Activated CD8-positive, alpha-beta T cell treated with anti-CD3 and anti-CD28 coated beads for 36 hours (primary cell): ENCODE data around the gene PCSK9. TPM values are rescaled to one million over a fixed set of nuclear protein-coding genes. Genes with fewer than 3 reads are reported as not detected.

ENCODE experiments used
- ATAC-seq: fragments of 200-7000 bp; cut with Tn5 transposase; one replicate; pipeline ENCODE4 v1.10.0; 2021; ENCODE audit warnings: mild to moderate bottlenecking, moderate library complexity
- CTCF ChIA-PET: fragments of 350-600 bp; sonication (Branson Sonifier 250); formaldehyde crosslinking; loops from one replicate; lab custom pipeline; 2021; ENCODE audit warnings: antibody characterized with exemption; lab: Charles Lee
- POLR2A ChIA-PET: fragments of 350-600 bp; sonication (Branson Sonifier 250); formaldehyde crosslinking; loops from one replicate; lab custom pipeline; 2021; ENCODE audit warnings: antibody characterized with exemption; lab: Charles Lee
- DNase-seq: peaks from one replicate; pipeline ENCODE4 v3.0.0-alpha.2; 2020
- H3K27ac Mint-ChIP-seq: one replicate; pipeline ENCODE4 v1.8.0; 2021; ENCODE audit warnings: mild to moderate bottlenecking, mixed read lengths
- H3K27me3 Mint-ChIP-seq: one replicate; pipeline ENCODE4 v1.8.0; 2021; ENCODE audit warnings: mixed read lengths
- H3K36me3 Mint-ChIP-seq: one replicate; pipeline ENCODE4 v1.8.0; 2021; ENCODE audit warnings: low read depth, mixed read lengths
- H3K4me1 Mint-ChIP-seq: one replicate; pipeline ENCODE4 v1.8.0; 2021; ENCODE audit warnings: low read depth, mixed read lengths
- H3K4me3 Mint-ChIP-seq: one replicate; pipeline ENCODE4 v1.8.0; 2021; ENCODE audit warnings: mild to moderate bottlenecking, moderate library complexity, mixed read lengths
- H3K9me3 Mint-ChIP-seq: one replicate; pipeline ENCODE4 v1.8.0; 2021; ENCODE audit warnings: mixed read lengths
- intact Hi-C: fragments of 100-400 bp; cut with micrococcal nuclease; formaldehyde crosslinking; loops from one replicate; pipeline ENCODE4 v1.10.0; 2022
- total RNA-seq, 2 experiments: library from RNA; stranded (reverse); gene quantifications; one replicate each; pipeline ENCODE4 v1.2.3, GENCODE V29; 2021
- TF ChIP-seq, protein P1 (sequence below): fragments of 200-600 bp; IDR thresholded peaks from one replicate; pipeline ENCODE4 v1.8.0; 2022; ENCODE audit warnings: antibody characterized with exemption, mild to moderate bottlenecking

PCSK9 gene
- total RNA-seq, 2 experiments from 2014 or later: not detected

DNA sequence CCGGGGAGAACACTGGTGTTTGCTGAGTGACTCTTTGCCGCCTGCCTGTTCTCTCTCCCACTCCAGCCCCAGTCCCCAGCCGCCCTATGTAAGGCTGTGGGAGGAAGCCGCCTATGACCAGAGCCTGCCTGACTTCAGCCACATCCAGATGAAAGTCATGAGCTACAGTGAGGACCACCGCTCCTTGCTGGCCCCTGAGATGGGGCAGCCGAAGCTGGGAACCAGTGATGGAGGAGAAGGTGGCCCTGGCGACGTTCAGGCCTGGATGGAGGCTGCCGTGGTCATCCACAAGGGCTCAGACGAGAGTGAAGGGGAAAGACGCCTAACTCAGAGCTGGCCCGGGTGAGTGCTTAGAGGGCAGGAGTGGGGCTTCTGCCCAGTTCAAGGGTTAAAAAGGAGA lies 32.4 kb upstream of the PCSK9 start:
- H3K36me3 Mint-ChIP-seq: no peaks in the 10 kb centered on the region
- ChIA-PET POLR2A (no interaction called here), CTCF (interaction anchor here (1.5 to 1.7 kb wide), 2 partner anchors 10 to 57 kb away, joined by 6 to 7 read pairs; no protein-coding TSS in a partner anchor)
- no peak overlapping the region for H3K27ac Mint-ChIP-seq
- H3K4me3 Mint-ChIP-seq: no peak overlapping the region
- intact Hi-C loops: no loop called here
- no peak for DNase-seq
- no peak for ATAC-seq
- TF ChIP-seq, protein P1, sequence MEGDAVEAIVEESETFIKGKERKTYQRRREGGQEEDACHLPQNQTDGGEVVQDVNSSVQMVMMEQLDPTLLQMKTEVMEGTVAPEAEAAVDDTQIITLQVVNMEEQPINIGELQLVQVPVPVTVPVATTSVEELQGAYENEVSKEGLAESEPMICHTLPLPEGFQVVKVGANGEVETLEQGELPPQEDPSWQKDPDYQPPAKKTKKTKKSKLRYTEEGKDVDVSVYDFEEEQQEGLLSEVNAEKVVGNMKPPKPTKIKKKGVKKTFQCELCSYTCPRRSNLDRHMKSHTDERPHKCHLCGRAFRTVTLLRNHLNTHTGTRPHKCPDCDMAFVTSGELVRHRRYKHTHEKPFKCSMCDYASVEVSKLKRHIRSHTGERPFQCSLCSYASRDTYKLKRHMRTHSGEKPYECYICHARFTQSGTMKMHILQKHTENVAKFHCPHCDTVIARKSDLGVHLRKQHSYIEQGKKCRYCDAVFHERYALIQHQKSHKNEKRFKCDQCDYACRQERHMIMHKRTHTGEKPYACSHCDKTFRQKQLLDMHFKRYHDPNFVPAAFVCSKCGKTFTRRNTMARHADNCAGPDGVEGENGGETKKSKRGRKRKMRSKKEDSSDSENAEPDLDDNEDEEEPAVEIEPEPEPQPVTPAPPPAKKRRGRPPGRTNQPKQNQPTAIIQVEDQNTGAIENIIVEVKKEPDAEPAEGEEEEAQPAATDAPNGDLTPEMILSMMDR: no peak
- H3K27me3 Mint-ChIP-seq: no peaks in the 10 kb centered on the region
- H3K9me3 Mint-ChIP-seq: no peaks in the 10 kb centered on the region
- H3K4me1 Mint-ChIP-seq: no peaks in the 10 kb centered on the region

- Mint-ChIP-seq H3K36me3 (no peaks in the 10 kb centered on the region), H3K27me3 (no peaks in the 10 kb centered on the region), H3K9me3 (no peaks in the 10 kb centered on the region), H3K4me1 (no peaks in the 10 kb centered on the region), H3K4me3 (no peak overlapping the region), H3K27ac (no peak overlapping the region)
- intact Hi-C loops: no loop called here
- CTCF ChIA-PET: interaction anchor here (1.7 kb wide), 1 partner anchor 58 kb away, joined by 6 read pairs; no protein-coding TSS in a partner anchor
- no peak for DNase-seq
- POLR2A ChIA-PET: no interaction called here
- ATAC-seq: no peak
- TF ChIP-seq, protein P1: no peak
Measured at GRCh38 chr1:55007625-55008024, 31.7 kb upstream of the PCSK9 start.

DNA sequence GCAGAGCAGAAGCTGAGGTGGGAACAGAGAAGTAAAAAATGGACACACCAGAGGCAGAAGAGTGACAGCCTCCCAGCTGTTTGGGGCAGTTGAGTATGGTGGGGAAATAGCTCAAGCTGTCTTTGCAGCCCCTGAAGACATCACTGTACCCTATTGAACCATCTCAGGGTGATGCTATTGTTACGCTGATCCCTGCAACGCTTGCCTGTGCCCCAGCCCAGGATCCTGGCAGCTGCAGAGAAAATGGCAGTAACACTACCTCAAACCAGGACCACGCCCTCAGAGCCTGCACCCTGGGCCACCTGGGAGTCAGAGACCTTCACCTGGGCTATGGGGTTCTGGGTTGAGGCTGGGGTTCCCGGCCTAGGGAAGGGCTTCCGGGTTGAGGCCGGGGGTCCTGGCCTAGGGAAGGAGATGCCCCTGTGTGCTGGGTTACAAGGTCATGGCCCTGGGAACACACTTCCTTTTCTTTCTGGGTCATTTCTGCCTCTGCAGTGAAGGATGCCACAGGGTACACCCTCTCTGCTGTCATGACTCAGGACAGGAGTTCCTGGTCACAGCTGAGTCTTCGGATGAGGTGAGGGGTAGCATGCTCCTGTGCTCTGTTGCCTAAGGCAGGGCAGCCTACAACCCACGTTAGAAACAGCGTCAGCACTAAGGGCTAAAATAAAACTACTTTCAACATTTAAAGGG lies 29.0 kb upstream of the PCSK9 start:
- Mint-ChIP-seq H3K4me3 (no peak overlapping the region), H3K27ac (no peak overlapping the region), H3K4me1 (no peaks in the 10 kb centered on the region), H3K9me3 (no peaks in the 10 kb centered on the region), H3K27me3 (peaks cover 5% of the 10 kb centered on the region), H3K36me3 (no peaks in the 10 kb centered on the region)
- POLR2A ChIA-PET: no interaction called here
- no peak for ATAC-seq
- intact Hi-C loops: no loop called here
- TF ChIP-seq, protein P1: no peak
- CTCF ChIA-PET: interaction anchor here (0.8 to 1.8 kb wide), 3 partner anchors 11 to 14 kb away, joined by 3 to 6 read pairs (median 4); no protein-coding TSS in a partner anchor
- DNase-seq: no peak

DNA sequence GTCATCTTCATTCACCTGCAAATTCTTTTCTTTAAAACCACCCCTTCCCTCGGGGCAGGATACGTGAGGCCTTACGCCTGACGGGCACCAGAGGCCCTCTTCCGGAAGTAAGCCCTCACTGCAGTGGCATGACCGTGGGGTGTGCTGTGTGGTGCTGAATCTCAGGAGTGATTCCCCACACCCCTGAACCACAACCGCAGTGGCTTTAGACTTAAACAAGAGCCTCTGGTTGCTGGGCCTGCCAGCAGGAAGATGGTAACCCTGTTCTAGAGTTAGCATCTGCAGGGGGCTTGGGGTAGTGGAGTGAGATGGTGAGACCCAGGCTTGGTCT lies 28.5 kb upstream of the PCSK9 start:
- no peaks in the 10 kb centered on the region for H3K9me3 Mint-ChIP-seq
- TF ChIP-seq, protein P1: no peak
- ATAC-seq (no peak), DNase-seq (peak; percentile 34)
- H3K4me1 Mint-ChIP-seq: no peaks in the 10 kb centered on the region
- peaks cover 5% of the 10 kb centered on the region for H3K27me3 Mint-ChIP-seq
- no peak overlapping the region for H3K4me3 Mint-ChIP-seq
- POLR2A ChIA-PET: no interaction called here
- CTCF ChIA-PET: interaction anchor here (1.5 to 1.8 kb wide), 2 partner anchors 11 to 15 kb away, joined by 4 to 6 read pairs; no protein-coding TSS in a partner anchor
- H3K36me3 Mint-ChIP-seq: no peaks in the 10 kb centered on the region
- H3K27ac Mint-ChIP-seq: no peak overlapping the region
- intact Hi-C loops: no loop called here

DNA sequence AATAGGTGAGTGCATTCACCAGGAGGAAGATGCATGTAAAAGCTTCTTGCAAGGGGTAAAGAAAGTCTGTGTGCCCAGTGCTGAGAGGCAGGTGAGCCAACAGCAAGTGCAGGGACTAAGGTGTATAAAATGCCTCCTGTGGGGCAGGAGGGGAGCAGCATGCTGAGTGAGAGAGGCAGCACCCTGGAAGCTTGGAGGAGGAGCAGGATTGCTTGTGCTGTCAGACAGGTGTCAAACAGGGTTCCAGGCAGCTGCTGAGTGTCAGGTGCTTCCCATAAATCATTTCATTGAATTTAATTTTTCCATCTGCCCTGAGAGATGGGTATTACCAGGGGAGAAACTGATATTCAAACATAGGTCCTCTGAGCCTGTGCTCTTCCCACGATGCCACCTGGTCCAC lies 26.7 kb upstream of the PCSK9 start:
- Mint-ChIP-seq H3K9me3 (no peaks in the 10 kb centered on the region), H3K27me3 (peaks cover 5% of the 10 kb centered on the region), H3K4me1 (no peaks in the 10 kb centered on the region), H3K36me3 (no peaks in the 10 kb centered on the region), H3K4me3 (no peak overlapping the region), H3K27ac (no peak overlapping the region)
- ATAC-seq (no peak), DNase-seq (no peak)
- TF ChIP-seq, protein P1: no peak
- ChIA-PET POLR2A (no interaction called here), CTCF (interaction anchor here (1.0 to 1.1 kb wide), 2 partner anchors 16 to 62 kb away, joined by 3 to 4 read pairs; no protein-coding TSS in a partner anchor)
- intact Hi-C loops: no loop called here
